Activated gamma-delta T cell (primary cell): ENCODE measurements around the gene SRCIN1.

Experiments
- DNase-seq: peaks from one replicate; lab custom pipeline; 2025; lab: John Stamatoyannopoulos, UW

Gene SRCIN1

DNA sequence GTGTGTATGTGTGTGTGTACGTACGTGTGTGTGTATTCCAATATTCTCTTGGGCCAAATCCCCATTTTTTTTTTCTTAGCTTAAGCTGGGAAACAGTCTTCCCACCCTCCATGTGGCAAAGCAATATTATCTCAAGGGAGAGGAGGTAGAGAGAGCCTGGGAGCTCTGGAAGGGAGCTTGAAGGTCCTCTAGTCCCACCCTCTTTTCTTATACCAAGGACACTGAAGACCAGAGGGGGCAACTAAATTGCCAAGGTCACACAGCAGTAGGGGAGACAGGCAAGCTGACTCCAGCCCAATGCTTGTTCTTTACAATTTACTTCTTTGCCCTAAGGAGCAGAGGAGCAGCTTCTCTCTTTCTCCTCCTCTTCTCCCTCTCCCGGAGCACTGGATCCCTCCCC, 6.8 kb downstream of the SRCIN1 start:
- DNase-seq: no peak

DNA sequence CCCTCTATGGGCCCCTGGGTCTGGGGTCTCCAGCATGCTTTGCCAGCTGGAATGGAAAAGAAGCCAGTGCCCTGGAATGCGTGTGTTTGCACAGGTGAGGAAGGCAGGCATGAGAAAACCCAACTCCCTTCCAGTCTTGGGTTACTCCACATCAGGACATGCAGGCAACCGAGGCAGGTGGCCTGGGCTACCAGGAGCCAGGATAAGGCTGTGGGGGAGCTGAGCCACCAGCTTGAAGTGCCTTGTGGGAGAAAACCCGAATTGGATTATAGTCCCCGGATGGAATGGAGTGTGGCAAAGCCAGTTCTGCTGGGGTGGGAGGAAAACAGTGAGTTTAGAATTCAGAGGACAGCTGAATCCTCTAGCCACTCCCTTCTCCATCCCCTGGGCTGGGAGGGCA, 7.2 kb downstream of the SRCIN1 start:
- no peak for DNase-seq

DNA sequence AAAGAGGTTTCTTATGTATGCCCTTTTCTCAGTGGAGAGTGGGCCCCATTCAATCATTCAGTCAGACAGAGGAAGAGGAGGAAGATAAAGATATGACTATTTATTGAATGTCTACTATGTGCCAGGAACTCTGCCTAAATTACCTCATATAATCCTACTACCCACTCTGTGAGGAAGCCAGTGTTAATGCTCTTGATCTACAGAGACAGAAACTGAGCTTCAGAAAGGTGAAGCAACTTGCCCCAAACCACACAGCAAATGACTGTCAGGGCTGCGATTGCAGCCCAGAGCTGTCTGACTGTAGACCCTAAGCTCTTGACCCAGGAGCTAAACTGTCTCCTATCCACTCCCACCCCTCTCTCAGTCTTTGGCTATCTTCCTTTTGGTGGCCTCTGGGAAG, 8.4 kb downstream of the SRCIN1 start:
- DNase-seq: no peak

DNA sequence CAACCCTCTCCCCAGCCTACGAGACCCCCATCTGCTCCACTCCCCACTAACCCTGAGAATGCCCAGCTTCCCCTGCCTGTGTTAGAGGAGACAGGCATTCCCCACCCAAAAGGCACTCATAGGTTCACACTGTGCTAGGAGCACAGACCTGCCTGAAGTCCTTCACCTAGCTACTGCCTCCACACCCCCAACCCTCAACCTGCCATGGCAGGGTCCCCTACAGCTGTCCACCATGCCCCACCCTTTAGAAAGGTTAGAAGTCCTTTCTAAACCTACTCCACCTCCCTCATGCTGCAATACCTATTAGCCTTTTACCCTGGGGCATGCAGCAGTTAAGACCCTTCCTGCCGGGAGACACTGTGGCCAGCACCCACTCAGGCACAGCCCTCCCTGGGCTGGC, 9.1 kb downstream of the SRCIN1 start:
- DNase-seq: no peak

DNA sequence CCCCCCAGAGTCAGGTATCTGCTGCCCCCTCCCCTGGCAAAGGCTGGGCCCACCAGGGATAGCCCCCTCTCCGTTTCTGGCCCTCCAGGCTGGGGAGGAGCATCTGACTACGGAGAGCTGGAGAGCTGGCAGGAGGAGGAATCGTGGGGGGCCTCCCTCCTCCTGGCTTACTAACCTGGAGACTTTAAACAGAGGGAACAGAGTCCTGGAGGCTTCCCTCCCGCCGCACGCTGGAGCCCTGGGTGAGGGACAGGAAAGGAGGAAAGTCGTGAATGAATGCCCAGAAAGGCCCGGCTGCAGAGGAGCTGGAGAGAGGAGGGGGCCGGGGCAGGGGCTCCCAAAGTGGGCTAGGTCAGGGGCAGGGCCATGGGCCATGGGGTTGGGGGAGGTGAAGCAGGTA, 9.9 kb downstream of the SRCIN1 start:
- no peak for DNase-seq

DNA sequence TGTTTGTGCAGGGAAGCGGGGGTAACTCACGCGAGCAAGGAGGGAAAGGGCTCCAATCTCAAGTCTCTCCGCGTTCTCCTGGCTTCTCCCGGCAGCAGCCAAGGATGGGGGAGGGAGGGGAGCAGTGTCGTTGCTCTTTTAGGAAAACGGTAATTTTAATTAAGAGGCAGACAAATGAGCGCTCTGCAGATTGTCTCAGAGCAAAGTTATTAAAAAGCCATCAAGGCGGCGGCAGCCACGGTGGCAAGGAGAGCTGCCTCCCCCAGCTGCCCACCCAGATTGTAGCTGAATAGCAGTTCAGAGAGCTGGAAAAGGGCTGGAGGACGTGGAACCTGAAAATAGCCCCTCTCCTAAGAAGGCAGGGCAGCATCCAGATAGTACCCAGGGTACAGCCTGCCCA, 11.6 kb downstream of the SRCIN1 start:
- DNase-seq: no peak

DNA sequence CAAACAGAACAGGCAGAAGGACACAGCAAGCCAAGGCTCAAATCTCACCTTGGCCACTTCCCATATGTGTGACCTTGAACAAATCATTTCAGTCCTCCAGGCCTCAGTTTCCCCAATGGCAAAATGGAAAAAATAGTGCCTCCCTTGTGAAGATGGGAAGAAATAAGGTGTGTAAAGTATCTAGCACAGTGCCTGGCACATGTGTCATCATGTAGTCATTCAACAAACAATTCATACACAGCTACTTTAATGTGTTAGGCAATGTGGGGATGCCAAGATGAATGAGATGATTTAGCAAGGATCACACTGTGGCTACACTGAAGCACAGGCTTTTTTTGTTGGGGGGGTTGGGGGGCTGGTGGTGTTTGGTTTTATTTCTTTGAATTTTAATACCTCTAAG, 13.3 kb downstream of the SRCIN1 start:
- no peak for DNase-seq

DNA sequence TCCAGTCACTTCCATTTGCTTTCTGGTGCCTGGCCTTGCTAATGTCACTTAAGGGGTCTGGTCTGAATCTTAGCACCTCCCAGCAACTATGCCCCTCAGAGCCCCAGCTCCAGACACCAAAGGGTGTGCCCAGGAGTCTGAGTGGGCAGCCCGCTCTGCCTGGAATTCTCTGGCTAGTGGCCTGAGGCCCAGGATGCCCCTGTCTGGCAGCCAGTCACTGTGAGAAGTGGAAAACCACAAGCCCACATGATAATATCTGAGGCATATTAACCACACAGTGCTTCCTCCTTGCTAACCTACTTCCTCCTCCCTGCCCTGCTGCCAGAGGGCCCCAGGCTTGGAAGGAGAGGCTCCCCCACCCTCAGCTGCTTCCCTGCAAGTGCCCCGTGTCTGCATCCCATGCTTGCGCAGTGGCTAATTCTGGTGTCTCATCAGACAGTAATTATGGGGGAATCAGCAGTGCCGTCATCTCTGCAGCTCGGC, 14.0 kb downstream of the SRCIN1 start:
- no peak for DNase-seq

DNA sequence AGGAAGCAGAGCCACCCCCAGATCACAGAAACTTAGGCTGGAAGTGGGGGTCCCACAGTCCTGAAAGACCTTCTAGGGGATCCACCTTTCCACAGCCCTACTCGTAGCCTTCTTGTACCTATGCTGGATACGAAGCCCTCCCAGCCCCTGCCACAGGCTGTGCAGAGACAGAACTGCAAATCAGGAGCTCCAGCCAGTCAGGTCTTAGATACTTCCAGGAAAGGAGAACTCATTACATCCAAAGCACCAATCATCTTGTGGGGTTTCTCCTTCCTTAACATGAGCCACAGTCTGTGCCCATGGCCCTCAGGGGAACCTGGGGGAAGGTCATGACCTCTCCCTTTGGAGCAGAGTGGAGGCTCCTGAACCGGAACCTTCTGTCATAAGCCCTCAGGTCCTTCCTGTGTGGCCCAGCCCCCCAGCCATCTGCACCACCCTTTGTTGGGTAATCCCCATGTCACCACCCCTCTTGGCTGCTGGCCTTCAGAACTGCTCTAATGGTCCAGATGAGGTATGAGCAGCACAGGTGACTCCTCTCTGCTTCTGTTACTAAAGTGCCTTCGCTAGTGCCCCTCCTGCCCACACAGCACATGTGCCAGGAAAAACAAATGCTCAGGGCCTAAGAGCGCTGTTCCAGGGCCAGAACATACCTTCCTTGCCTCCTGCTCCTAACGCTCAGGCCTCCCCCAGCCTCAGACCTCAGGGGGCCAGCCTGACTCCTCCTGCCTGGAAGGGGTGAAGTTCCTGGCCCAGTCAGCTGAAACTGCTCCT, 14.6 kb downstream of the SRCIN1 start:
- DNase-seq: no peak

DNA sequence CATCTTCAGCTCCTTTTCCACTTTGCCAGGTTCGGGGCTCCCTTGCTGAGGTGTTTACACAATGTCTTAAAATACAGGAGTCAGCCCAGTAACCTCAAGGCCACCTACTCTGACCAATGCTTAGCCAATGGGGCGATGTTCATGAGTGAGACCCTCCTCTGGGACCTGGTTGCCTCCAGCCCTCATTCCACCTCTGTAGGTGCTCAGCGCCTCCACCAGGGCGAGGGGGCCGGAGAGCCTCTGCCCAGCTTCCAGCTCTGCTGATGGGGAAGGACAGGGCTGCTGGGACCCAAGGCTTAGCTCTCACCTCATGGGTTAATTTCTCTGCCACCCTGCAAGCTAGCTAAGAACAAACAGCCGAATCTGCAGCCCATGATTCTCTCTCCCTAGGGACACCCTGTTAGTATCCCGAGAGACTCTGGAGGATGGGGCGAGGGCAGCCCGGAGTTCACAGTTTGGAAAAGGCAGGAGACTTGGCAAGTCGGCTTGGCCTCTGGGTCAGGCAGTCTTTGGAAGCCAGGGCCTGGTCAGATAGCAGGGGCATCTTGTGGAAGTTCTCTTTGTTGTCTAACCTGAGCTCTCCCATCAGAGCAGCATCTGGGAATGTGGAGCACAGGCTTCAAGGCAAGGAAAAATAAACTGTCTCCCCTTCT, 16.2 kb downstream of the SRCIN1 start:
- DNase-seq: no peak

DNA sequence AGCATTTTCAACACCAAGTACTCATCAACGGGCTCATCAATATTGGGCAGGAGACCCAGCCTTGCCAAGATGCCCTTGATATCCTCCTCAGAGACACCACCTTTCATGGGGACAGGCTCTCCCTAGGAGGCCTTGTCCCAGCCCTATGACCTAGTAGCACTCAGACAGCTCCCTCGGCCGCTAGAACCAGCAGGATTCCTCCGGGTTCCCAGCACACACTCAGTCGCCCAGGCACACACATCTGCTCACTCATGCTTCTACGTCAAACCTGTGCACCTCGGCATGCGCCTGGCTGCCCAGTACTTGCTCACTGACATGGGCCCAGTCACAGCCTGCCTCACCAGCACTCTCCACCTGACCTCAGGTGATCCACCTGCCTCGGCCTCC, 17.0 kb downstream of the SRCIN1 start:
- no peak for DNase-seq

DNA sequence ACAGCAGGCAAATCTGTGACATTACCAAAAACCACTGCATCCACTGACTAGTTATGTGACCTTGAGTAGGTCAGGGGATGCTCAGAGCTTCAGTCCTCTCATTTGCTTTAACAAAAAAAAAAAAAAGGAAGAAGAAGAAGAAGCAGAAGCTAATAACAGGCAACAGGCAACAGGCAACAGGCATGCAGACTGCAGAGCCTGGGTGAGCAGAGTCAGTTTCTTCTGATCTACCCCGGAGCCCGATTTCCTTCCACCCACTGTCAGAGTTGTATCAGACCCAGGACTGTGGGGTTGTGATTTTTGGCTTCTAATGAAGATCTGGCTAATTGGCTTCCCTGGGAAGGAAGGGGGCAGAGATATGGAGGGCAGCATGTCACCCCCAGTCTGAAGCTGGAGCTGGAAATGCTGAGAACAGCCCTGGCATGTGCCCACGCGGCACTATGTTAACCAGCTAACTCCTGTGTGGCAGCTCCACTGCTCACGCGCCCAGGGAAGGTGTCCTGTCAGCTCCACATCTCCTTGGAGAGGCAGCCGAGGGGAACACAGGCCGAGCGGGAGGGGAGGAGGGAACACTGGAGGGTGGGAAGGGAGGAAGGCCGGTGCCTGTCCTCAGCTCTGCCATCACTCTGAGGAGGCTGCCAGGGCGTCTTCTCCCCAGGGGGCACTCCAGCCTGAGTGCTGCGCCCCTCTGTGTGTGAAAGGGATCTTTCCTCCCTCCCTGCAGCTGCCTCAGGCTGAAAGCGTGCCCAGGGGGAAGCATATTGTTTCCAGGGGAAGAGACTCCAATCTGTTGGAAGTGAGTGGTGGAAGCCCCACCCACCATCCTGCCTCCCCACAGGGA, 17.6 kb downstream of the SRCIN1 start:
- DNase-seq: no peak

DNA sequence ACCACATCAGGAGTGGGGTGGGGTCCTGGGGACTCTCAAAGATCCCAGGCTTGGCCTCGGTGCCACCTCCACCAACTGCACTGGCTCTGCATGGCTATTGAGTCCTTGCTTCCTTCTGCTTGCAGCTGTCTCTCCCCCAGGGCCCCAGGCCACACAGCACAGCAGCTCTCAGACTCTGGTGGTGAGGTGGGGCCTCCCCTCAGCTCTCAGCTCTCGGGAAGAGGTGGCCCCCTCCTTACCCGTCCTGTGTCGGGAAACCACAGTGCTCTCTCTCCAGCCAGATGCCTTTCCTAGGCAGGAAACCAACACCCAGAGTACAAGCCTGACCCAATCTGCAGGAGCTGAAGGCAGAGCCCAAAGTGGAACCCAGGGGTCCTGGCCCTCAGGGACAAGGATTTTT, 18.5 kb downstream of the SRCIN1 start:
- DNase-seq: no peak

DNA sequence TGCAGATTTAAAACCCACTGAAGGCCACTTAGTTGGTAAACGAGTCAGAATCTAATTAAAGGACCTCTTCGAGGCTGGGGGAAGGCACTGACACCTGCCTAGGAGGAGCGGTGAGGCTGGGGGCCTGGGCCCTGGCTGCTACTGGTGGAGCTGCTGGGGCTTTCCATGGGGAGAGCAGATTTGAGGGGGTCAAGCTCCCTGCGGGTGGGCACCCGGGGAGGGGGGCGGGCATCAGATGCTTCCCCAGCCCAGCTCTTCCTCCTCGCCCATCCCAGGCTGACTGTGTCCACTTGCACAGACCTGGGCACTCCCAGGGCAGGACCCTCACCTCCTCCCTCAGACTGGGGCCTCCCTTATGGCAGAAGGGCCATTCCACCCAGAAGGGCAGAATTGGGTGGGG, 19.0 kb downstream of the SRCIN1 start:
- no peak for DNase-seq

DNA sequence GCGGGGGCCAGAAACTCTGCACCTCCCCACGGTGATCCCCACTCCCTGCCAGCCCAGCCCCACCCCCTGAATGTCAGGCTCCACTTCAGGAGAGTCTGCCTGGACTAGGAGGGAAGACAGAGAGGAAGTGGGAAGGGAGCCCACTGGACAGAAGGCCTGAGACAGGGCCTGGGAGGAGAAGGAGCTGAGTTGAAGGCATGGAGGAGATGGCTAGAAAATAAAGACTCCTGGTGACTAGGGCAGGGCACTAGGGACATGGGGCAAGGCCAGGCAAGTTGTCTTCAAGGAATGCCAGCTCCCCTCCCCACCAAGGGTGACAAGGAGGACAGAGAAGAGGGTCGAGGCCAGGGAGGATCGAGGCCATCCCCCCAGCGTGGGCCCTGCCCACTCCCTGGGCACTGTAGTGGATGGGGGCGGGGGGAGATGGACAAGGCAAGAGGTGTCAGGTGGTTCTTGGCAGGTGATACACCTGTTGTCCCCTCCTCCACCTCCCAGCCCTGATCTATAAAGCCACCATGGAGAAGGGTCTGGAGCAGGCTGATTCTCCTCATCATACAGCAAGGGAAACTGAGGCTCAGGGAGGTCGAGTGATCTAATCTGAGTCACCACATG, 19.7 kb downstream of the SRCIN1 start:
- no peak for DNase-seq

DNA sequence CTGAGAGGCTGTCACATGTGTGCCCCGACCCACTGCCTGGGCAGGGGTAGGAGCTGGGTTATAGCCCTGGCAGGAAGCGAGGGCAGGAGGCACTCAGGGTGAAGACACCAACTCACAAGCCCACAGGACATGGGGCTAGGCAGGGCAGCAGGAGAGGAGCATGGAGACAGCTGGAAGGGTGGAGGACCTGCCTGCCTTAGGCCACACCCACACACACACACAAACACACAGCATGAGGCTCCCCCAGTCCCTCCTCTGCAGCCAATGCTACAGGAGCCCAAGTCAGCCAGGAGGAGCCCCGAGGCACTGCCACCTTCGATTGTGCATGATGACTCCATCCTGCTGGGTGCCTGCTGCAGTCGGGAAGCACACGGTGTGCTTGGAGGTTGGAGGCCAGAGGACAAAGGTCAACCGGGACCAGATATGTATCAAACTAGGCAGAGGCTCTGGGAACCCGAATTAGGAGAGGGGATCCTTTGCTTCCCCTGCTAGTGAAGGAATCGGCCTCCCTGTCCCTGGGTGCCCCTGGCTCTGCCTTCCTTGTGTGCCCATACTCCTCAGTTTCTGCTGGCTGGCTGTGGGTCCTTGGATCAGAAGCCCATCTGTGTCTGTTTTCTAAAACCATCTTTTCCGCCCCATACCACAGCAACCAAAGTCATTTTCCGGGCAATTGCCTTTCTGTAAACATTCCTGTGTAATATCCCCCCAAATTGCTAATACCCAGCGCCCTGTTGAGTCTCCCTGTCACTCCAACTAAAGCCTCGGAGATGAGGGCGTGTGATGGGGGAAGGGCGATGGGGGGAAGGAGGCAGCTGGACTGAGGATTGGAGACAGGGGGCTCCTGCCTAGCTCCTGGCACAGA, 20.5 kb downstream of the SRCIN1 start:
- no peak for DNase-seq

DNA sequence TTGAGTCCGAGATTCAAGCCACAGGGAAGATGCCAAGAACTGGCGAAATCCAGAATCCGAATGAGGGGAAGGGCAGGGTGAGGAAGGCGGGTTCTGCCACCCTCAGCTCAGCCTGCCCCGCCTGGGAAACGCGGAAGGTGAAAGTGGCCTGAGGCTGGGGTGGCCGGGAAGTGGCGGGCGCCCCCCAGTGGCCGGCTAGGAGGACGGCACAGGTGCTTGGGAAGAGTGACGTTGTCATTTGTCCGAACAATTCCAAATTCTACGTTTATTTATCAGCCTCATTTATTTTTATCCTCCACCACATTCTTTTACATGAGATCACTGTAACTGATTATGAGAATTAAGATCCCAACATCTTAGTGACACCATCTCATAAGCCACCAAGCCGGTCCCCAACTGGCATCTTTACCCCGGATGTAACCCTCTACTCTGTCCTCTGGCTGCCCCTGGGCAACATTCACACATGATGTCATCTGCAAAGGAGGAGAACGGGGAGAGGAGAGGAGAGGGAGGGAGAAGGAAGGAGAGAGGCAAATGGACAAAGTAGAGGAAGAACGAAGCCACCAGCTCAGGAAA, 21.3 kb downstream of the SRCIN1 start:
- peak; percentile 37 for DNase-seq

DNA sequence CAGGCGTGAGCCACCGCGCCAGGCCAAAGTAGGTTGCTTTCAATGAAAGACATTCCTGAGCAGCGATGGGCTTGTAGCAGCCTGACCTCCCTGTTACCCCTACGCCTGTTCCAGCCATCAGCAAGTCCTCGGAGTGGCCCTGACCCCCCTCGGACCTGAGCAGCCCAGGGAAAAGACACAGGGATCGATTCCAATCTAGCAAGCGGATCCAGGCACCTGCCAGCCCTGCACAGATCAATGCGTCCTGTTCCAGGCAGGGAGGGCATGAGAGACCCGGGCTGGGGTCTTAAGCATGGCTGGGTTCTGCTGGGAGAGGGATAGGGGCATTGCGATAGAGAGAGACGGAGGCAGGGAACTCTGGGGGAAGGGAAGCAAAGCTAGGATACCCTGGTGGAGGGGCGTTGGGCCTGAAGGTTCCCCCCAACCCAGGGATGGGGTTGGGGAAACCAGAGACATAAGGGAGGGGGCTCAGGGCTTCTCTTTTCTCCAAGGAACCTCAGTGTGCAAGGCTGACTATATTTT, 21.9 kb downstream of the SRCIN1 start:
- no peak for DNase-seq

DNA sequence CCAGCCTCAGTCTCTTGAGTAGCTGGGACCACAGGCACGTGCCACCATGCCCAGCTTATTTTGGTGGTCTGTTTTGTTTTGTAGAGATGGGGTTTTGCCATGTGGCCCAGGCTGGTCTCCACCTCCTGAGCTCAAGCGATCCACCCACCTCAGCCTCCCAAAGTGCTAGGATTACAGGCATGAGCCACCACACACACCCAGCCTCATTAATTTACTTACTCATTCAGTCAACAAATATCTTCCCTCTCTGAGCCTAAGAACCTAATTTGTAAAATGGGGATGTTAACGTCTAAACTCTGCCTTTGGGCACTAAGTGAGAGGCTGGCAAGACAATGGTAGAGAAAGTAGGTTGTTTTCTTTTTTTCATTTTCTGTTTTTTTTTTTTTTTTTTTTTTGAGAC, 22.6 kb downstream of the SRCIN1 start:
- no peak for DNase-seq

DNA sequence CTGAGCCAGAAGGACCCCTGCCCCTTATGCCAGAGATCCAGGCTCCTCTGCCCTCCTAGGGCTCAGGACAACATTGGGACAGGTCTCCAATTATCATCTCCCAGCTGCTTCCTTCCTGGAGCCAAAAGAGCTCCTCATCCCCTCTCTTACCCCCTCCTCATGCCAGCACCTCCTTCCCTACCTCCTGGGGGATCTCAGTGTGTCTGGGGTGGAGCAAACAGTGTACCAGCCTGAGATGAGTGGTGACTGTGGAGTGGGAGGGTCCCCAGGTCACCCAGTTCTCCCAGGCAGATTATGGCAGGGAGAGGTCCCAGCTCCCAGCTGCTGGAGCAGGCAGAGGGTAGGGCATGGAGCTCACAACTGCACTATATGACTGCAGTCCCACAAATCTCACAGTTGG, 23.7 kb downstream of the SRCIN1 start:
- DNase-seq: no peak

DNA sequence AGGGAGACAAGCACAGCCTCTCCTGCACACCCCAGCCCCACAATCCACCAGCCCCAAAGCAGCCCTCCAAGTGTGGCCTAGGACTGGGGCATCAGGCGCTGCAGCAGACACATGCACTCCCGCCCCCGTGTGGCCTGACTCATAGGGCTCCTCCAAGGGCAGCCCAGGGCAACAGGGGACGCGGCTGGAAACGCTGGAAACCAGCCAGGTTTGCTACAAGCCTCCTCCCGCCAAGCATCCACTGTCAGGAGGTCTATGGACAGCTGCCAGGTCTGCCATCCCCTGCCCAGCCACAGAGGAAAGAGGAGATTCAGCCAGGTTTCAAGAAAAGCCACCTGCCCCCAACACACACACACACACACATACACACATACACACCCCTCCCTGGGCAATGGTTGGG, 25.8 kb downstream of the SRCIN1 start:
- no peak for DNase-seq
